Stimulated activated CD4-positive, alpha-beta T cell treated with anti-CD3 and anti-CD28 coated beads, Interleukin-12 subunit alpha, Interleukin-12 subunit beta, amount 100 ng/mL, for 4 hours (primary cell): ENCODE results near the gene HLX.

Source experiments
- DNase-seq: peaks from one replicate; pipeline ENCODE4 v3.0.0-alpha.2; 2020

The HLX gene

GRCh38 chr1:220901881-220902280 lies 22.6 kb downstream of the HLX start:
- DNase-seq, result no peak

GRCh38 chr1:220902916-220903315 lies 23.7 kb downstream of the HLX start:
- DNase-seq, result no peak

DNA sequence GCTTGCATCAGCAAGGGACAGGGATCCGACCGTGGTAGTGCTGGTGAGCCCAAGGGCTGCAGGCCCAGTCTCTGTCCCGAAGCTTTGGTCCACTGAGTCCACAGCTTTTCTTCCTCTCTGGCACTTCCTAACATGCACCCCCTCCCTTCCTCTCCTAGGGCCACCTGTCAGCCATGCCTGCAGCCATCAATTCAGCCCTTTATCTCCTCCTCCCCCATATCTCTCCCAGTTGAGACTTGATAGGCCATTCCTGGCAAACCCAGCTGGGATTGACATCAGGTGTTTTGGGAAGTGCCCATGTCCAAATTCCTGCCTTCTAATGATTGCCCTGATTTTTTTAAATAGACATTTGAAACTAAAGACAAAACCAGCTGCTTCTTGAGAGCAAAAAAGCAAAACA lies 25.6 kb downstream of the HLX start:
- no peak for DNase-seq

- no peak for DNase-seq
Measured at GRCh38 chr1:220905650-220906560, 26.7 kb downstream of the HLX start.

GRCh38 chr1:220906561-220907334 lies 27.5 kb downstream of the HLX start:
- no peak for DNase-seq

DNA sequence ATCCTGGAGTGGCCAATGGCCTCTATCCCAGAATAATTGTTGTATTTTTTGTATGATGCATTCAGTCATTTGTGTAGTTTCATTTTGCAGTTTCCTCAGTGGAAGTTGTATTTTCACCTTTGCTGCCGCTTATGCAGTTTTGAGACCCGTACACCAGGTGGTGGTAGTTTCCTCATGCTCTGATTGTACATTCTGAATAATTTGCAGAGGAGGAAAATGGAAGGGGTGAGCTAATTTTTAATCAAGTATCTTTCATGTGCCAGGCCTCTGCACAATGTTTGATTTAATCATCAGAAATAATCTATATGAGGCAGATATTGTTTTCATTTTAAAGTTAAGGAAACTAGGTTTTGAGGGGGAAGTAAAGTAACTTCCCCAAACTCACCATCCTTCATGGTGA lies 29.5 kb downstream of the HLX start:
- DNase-seq, result no peak

DNA sequence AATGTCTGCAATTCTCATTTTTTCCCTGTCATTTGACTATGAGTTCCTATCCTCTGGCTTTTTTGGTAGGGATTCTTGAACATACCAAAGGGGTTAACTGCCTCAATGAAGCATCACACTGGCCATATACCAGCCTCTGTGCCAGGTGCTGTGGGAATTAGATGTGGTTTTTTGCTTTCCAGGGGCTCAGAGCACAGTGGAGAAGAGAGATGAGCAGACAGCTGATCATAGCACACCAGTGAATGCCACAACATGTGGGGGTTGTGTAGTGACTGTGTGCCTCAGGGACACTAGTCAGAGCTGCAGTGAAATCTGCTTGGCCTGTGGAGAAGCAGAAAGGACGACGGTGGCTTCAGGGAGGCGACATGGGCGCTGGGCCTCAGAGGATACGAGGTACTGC lies 30.8 kb downstream of the HLX start:
- no peak for DNase-seq

GRCh38 chr1:220914283-220915116 lies 35.3 kb downstream of the HLX start:
- DNase-seq, result no peak

- DNase-seq, result no peak
Measured at GRCh38 chr1:220915117-220915440, 35.8 kb downstream of the HLX start.

GRCh38 chr1:220915954-220916353 lies 36.7 kb downstream of the HLX start:
- DNase-seq, result no peak

GRCh38 chr1:220917101-220917500 lies 37.9 kb downstream of the HLX start:
- no peak for DNase-seq

DNA sequence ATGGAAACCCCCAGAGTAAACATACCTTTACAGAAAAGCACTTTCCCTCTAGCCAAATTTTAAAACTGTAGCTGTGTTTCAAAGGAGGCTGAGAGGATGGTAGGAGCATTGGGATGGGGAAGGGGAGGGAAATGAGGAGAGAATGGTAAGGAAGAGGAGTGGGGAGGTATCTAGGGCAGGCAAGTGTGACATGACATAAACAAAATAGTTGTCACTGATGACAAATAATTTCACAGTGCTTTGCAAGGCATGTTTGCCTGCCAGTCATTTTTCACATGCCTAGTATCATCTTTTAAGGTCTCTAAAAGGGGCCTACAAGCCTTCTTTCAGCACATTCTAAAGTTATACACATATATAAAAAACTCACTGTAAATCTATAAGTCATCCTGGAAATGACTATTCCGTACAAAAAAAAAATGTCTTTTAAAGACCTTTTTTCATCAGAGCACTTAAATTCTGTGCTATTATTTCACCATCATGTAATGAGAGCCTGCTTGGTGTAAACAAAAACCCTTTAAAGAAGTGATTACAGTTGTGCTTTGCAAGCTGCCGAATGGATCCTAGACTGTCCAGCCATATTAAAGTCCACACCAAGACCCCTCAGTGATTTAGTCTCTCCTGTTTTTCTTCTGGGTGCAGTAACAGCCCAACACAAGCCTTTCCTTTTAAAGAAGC lies 38.4 kb downstream of the HLX start:
- no peak for DNase-seq

DNA sequence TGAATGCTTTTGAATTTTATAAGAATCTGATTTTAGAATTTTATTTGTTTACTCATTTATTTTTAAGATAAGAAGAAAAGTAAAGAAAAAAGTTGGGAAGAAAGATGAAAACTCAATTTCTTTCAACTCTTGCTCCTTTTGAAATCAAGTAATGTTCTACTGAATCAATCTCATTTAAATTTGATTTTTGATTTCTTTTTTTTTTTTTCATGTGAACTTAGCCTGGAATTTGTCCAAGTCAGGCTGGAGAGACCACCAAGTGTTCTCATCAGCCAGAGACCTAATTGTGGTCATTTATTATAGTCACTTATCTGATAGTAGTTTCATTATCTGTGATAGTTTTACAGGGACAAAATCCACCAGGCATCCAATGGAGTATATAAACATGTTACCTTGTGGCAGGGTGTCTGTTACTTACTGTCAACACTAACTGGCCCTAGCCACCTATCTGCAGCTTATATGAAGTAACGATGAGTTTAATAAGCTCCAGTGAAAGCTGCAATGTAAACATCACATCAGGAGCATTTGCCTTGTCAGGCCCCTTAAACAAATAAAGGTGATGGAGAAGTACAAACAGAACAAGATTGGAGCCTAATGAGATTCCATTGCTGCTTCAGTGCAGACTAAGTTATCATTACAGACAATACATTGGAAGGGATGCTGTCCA lies 39.2 kb downstream of the HLX start:
- DNase-seq, result no peak

GRCh38 chr1:220920967-220921366 lies 41.7 kb downstream of the HLX start:
- no peak for DNase-seq

DNA sequence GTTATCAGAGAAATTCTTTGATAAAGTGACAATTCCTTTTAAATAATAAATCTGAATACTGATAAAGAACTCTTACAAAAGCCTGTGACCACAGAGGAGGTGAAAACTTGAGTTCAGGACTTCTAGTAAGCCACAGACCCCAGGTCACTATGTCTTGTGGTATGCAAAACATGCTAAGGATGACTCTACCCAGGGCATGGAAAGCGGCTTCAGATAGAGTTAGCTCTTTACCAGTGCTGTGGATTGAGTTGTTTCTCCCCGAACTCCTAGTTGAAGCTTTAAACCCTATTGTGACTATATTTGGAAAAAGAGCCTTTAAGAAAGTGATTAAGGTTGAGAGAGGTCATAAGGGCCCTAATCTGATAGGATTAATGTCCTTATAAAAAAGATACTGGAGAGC lies 42.3 kb downstream of the HLX start:
- no peak for DNase-seq

- no peak for DNase-seq
Measured at GRCh38 chr1:220921971-220922635, 42.9 kb downstream of the HLX start.

DNA sequence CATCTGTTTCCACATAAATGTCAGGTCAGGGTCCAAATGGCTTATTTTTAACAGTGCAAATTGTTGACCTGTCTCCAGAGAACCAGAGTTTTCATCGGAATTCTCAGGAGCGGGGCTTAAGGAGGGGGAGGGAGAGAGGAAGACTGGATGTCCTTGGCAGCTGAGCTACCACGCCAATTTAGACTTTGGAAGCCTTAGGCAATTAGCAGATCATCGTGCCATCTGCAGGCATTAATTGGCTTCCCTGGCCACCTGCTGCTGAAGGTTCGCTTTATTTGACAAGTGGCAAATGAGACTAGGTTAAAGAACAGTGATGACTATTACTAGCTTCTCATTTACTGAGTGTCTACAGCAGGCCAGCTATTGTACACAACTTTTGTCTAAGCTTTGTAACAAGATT lies 43.7 kb downstream of the HLX start:
- no peak for DNase-seq

- no peak for DNase-seq
Measured at GRCh38 chr1:220924331-220924970, 45.2 kb downstream of the HLX start.

DNA sequence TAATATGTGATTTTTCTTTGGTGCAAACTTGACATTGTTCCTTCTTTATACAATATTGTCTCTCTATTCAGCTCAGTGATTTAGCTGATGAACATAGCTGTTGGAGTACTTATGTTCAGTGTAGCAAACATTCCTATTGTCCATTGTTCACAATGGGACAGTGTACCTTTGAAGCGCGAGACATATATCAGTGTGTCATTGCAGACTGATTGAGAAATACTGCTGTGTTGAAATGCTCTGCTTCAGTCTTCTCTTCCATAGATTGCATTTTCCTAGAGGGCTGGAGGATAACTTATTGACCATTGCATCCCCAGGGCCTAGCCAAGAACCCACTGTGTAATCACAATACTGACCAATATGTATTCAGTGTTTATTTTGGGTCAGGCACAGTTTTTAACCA lies 46.5 kb downstream of the HLX start:
- no peak for DNase-seq

DNA sequence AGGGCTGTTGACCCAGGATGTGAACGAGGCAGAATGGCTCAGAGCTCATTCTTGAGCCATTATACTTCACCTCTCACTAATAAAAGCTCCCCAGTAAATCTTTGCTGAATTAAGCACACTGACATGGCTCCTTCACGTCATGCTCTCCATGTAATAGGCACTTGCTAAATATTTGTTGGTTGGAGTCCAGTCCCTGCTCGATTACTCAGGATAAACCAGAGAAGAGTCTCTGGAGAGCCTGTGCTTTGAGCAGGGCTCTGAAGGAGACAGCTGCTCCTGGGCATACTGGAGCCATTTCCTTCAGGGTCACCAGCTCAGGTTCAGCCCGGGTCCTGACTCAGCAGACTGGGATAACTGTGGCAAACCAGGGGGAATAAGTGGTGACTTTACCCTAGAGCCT lies 46.9 kb downstream of the HLX start:
- no peak for DNase-seq

- no peak for DNase-seq
Measured at GRCh38 chr1:220927442-220927841, 48.2 kb downstream of the HLX start.
